GM19452 (cell line): Measurements from ENCODE around the gene DRC3.
"Not testable (repeated sequence)": the region's sequence is repeated elsewhere in the genome, so short reads cannot be mapped to it uniquely, and the experiment has no call there.

Source experiments
- ATAC-seq: cut with Tn5 transposase; IDR thresholded peaks from one replicate; pipeline ENCODE4 v1.9.1; 2021; ENCODE audit not compliant: unreplicated experiment

DRC3 gene

DNA sequence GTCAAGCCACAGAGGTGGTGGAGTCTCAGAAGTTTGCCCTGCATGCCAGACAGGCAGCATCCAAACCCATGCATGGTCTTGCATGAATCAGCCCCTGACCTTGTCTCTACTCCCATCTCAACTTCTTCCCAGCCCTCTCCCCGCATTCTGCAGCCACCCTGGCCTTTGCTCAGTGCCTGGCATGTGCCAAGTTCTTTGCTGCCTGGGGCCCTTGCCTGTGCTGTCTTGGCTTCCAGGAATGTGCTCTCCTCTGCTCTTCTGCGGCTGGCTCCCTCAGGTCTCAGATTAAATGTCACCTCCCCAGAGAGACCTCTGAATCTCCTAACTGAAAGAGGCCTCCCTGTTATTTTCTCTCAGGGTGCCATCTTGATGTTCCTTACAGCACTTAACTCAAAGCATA is 17.6 kb downstream of the DRC3 start:
- no peak for ATAC-seq

DNA sequence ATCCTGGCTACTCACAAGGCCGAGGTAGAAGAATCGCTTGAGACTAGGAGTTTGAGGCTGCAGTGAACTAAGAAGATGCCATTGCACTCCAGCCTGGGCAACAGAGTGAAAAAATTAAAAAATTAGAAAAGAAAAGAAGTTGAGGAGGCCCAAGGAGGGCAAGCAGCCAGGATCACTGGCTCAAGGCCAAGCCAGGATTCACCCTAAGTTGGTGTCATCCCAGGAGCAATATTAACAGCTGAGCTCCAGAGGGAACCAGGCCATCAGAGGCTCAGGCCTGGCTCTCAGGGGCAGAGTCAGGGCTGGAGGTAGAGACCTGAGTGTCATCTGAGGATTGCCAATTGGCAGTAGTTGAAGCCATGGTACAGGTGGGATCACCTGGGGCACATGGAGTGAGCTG is 20.7 kb downstream of the DRC3 start:
- no peak for ATAC-seq

DNA sequence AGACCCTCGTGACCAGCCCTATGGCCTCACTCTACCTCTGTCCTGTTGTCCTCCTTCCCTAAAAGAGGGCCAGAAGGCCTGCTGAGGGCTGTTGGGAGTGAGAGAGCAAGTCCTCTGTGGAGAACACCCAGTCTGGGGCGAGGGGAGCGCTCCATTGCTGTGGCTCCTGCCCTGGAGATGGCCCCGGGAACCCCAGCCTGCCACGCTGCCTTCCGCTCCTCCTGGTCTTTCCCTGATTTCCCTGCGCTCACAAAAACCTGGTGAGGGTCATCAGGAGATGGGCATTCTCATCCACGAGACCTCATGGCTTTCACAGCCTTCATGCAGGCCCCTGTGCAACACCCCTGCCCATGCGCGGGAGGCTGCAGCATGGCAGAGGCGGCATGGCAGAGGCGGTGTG is 21.2 kb downstream of the DRC3 start:
- ATAC-seq: no peak

DNA sequence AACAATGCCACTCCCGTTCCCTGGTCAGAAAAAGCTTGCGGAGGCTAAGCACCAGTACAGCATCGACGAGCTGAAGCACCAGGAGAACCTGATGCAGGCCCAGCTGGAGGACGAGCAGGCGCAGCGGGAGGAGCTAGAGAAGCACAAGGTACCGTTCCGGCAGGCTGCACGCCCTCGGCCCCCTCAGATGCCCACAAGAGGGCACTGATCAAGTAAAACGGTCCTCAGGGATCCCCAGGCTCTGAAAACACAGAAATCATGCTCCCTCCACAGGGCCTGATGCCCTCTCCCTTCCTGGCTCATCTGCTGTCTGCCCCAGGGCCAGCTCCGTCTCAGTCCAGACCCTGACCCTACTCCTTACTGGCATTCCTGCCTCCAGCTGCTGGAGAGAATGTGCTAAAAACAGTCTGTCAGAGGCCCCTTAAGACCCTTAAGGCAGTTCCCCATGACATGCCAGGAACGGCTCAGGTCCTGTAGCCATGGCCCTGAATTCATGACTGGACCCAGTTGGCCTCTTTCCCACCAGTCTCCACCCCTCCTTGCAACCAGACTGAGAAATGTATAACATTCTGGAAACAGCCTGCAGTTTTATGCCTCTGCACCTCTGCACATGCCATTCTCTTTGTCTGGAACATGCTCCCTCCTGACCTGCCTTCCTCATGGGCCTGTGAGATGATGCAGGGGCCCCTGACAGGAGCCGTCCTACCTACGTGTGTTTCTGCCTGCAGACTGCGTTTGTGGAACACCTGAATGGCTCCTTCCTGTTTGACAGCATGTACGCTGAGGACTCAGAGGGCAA is 21.8 kb downstream of the DRC3 start:
- ATAC-seq: no peak

DNA sequence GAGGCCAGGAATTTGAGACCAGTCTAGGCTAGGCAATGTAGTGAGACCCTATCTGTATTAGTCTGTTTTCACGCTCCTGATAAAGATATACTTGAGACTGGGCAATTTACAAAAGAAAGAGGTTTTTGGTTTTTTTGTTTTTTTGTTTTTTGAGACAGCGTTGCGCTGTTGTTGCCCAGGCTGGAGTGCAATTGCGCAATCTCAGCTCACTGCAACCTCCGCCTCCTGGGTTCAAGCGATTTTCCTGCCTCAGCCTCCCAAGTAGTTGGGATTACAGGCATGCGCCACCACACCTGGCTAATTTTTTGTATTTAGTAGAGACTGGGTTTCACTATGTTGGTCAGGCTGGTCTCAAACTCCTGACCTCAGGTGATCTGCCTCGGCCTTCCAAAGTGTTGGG is 23.2 kb downstream of the DRC3 start:
- not testable (repeated sequence) for ATAC-seq

DNA sequence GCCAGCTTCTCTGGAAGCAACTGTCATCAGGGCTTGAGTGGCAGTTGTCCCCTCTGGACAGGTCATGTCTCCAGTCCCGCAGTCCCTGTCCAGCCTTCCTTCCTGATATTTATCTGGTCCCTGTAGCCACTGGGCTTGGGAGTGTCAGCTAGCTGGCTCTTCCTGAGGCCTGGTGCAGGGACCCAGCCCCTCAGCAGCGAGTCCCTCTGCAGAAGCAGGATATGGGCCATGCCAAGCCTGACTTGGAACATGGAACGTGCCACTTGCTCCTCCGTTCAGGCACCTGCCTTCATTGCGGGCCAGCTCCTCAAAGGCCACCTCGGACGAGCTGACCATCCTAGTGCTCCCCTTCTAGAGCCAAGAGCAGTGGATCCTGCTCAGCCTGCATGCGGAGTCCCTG is 26.3 kb downstream of the DRC3 start:
- no peak for ATAC-seq

GRCh38 chr17:17999364-18000029 is 26.8 kb downstream of the DRC3 start:
- ATAC-seq: no peak

DNA sequence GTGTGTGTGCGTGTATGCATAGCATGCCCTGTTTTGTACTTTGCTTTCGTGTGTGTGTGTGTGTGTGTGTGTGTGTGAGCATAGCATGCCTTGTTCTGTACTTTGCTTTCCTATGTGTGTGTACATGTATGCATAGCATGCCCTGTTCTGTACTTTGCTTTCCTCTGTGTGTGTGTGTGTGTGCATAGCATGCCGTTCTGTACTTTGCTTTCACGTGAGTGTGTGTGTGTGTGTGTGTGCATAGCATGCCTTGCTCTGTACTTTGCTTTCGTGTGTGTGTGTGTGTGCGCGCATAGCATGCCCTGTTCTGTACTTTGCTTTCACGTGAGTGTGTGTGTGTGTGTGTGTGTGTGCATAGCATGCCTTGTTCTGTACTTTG is 27.4 kb downstream of the DRC3 start:
- no peak for ATAC-seq

DNA sequence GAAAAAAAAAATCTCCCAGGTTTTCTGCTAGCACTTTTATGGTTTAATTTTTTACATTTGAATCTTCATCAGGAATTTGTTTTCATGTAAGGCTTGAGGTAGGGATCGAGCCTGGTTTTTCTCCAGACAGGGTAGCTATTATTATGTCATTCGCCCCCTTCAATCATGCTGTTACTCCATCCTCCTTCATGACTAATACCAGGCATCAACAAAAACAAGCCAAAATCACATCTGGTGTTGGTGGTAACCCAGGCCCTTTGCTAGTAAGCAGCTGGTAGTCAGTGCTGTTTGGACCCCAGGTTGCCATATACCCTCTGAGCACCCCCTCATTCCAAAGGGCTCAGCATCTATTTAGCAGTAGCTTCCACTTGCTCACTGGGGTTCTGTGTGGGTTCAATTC is 29.5 kb downstream of the DRC3 start:
- ATAC-seq: no peak

DNA sequence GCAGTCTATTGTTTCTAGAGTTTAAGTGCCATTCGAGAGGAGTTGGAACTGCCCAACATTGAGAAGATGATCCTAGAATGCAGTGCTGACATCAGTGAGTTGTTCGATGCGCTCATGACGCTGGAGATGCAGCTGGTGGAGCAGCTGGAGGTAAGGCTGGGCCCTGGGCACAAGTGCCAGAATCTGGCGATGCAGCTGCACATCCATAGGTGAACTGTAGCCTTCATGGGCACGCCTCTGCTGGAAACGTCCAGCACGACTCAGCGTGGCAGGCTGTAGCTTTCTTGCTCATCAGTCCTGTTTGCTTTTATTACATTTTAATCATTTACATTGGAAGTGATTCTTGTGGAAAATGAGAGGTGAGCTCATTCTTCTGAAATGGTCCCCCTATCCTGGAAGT is 31.7 kb downstream of the DRC3 start:
- ATAC-seq: no peak

GRCh38 chr17:18004884-18005305 is 32.2 kb downstream of the DRC3 start:
- no peak for ATAC-seq

DNA sequence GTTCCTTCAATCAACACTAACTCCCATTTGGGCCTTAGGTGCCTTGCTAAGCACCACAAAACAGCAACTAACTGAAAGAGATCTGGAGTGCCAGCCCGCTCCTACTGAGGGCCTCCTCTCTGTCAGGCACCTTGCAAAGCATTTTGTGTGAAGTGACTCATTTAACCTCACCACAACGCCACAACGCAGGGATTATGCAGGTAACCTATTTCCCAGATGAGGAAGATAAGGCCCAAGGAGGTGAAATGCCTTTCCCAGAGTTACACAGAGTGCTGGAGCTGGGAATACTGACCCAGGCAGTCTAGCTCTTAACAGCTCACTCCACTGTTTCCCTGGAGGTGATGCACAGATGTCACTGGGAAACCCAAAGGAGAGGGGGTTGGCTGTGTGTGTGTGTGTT is 32.8 kb downstream of the DRC3 start:
- ATAC-seq: no peak

- ATAC-seq: no peak
These were observed 34.0 kb downstream of the DRC3 start for GRCh38 chr17:18006495-18007239.

DNA sequence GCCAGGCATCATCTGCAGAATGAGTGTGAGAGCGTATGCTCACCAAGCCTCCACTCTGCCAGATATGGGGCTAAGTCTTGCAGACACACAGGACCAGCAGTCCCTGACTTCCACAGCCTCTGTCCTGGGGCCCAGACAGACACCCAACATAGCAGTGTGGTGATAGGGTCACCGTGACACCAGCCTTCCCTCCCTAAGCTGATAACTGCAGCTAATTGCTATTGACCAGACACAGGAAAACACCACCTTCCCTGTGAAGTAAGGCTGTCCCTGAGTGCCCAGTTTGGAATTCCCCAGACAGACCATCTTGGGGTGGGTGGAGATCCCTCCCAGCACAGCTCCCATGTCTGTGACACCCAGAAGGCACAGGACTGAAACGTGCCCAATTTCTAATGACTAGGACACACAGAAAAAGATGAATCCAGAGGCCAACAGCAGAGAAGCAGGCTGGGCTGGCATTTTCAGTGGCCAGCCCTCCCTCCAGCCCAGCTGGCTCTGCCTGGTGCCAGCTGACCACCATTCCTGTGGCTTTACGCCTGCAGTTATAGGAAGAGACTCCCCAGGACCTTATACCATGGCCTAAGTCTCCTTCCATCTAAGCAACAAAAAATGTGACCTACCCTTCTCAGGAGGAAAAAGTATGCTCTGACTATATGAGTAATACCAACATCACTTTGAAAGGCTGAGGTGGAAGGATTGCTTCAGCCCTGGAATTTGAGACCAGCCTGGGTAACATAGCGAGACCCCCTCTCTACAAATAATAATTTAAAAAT is 36.0 kb downstream of the DRC3 start:
- ATAC-seq: no peak

DNA sequence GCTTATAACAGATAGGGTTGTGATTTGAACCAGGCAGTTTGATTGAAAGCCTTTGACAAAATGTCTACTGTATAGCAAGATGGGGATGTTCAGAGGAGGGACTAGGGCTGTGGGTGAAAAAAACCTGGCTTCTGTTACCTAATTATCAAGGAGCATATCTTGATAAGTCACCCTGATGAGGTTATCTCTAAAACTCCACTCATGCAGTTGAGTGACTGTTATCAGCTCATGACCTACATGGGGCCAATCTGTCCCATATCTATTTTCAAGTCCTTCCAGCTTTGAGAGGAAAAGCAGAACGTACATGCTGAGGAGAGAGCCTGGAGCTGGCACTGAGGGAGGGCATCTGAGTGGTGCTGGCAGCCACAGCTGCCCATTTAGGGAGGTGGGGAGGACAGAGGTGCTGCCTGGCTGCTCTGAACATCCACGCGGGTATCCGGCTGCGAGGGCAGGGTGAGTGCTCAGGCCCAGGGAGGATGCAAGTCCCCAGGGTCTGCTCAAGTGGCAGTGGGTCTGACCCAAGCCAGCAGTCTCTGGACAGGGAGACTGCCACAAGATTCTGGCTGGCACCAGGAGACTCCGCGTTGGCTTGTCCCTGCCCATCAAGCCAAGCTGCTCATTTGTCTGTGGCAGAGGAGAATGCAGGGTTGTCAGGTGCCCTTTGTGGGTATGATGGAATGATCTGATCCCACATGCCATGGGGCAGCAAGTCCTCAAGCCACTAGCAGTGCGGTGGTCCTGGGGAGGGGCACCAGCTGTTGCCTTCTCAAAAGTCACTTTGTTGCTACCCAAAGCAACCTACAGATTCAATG is 37.2 kb downstream of the DRC3 start:
- ATAC-seq: no peak

GRCh38 chr17:18011286-18011685 is 38.6 kb downstream of the DRC3 start:
- ATAC-seq: no peak

DNA sequence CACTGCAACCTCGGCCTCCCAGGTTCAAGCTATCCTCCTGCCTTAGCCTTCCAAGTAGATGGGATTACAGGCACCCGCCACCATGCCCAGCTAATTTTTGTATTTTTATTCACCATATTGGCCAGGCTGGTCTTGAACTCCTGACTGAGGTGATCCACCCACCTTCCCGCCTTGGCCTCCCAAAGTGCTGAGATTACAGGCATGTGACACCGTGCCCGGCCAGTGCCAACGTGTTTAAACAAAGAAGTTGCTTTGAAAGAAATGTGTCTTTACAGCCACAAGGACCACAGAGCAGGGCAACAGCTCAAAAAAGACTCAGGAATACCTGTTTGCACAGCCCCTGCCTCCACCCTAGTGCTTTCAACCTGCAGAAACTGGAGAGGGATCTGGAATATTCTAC is 41.3 kb downstream of the DRC3 start:
- ATAC-seq: no peak

GRCh38 chr17:18015593-18015992 is 42.9 kb downstream of the DRC3 start:
- ATAC-seq: no peak

DNA sequence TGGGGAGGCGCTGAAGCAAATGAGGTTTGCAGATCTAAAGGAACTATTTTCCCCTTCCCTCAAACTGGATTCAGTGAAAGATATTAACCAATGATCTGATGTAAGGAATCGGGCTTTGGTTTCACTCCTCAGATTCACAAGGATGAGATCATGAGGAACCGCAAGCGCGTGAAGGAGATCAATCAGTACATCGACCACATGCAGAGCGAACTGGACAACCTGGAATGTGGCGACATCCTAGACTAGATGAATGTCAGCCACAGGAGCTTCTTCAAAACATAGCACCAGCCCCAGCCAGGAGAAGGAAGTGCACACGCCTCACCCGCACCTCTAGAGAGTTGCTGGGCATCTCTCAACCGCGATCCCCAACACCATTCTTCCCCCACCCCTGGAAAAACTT is 43.8 kb downstream of the DRC3 start:
- no peak for ATAC-seq

DNA sequence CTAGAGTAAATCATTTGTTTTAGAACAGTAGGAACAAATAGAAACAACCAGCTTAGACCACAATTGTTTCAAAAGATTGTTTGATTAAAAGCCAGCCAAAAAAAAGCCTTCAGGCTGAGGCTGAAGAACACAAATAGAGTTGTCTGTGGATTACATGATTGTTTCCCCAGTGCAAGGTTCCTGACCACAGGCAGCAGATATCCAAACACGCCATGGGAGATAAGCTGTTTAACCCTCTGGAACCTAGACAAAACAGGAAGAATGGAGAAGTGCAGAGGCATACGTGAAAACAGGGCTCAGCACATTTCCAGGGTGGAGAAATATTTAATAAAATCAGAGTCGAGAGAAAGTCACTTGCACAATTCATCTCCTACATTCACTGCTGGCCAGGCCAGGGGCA is 45.3 kb downstream of the DRC3 start:
- ATAC-seq: no peak
